NCI-H69 (cell line): ENCODE data around the gene FGF13.
A peak's percentile ranks its signal among the peaks of the same experiment; 100 is the strongest.

Experiments
- DNase-seq: peaks from one replicate; lab custom pipeline; 2025; lab: John Stamatoyannopoulos, UW

FGF13 gene

DNA sequence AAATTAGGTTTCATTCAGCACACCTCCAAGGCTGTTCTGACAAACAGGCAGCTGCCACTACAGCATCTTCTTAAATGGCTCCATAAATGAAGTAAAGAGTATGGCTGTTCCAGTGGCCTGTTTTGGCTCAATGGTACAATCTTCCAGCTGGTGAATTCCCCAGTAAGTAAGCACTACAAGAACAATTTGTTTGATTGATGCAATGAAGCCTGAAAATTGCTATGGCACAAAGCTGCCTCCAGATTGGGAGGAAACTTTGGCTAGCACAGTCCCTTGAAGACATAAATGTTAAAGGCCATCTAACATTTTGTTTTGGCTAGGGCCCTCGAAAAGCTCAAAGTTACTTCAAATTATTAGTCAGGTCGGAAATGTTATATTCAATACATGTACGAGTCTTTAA lies 47.5 kb downstream of the FGF13 start:
- DNase-seq = no peak

DNA sequence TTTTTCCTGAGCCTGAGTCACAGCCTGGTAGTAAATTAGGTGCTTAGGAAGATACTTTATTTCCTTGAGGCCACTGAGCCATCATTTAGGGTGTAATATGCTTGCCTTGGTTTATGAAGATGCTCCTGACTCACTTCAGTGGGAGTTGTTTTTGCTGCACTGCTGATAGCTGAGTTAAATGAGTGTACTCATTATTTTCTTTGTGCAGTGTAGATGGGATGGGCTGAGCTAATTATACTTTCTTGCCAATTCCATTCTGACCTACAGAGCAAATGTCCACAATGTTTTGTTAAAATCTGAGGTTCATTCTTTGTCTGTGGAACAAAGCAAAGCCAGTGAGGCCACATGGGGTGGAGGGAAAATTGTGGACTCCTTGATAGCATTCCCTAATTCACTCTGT lies 60.0 kb downstream of the FGF13 start:
- peak; percentile 33 for DNase-seq

DNA sequence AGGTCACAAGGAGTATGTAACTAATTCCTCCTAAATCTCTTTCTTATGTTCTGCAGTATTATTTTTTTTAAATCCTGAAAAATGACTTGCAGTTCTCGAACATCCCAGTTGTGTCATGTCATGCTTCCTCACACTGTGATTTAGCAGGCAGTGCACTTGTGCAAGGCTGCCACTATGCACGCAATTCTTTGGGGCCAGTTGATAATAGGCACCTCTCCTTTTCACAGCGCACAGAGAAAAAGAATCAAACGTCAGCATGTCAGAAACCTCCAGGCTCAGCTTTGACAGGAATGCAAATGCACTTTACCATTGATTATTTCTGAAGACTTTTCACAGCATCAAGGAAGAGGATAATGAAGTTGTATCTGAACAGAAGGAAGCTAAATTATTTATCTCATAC lies 62.9 kb downstream of the FGF13 start:
- no peak for DNase-seq

DNA sequence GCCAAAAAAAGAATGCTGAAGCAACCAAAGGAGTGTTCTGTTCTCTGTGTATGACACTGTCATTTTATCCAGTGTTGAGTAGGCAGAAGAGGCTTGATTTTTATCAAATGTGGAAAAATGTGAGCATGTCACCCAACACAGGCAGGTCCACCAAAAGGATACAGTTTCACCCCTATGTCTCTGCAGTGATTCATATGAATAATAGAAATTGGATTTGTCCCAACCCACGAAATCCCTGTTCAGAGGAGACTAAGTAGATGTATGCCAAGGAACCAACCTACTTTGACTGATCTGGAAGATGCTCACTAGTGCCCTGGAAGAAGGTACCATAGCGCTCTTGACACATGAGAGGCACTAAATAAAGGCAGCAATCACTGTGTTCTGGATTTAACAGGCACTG lies 72.5 kb downstream of the FGF13 start:
- DNase-seq = no peak
